Measurements from ENCODE around the gene ONECUT2.

Gene ONECUT2

DNA sequence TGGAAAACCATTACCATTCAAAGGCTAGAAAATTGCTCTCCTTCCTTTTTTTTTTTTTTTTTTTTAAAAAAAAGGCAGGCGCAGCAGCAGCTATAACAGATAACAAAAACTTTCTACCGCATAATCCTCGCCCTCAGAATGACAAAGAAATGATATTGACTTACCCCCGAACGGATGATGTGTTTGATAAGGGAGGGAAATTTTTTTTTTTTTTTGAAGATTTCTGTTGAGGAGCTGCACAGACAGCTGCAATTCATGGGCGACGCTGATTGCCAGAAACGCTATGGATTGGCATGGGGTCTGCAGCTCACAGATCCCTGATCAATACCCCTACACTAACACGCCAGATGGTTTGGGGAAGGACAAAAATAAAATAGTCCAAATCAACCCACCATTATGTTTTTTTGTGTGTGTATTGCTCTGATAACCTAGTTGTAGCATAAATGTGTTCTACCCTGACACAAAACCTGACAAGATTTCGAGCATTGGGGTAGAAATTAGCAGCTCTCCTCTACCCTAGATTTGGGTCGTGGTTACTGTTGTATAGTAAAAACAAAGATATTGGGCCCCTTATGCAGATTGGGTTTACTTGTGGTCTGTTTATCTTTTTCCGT lies 3.6 kb upstream of the ONECUT2 start:
- DNase-seq, result no peak

GRCh38 chr18:57432140-57432539 lies 3.0 kb upstream of the ONECUT2 start:
- no peak for DNase-seq

GRCh38 chr18:57432751-57433400 lies 2.3 kb upstream of the ONECUT2 start:
- no peak for DNase-seq

GRCh38 chr18:57433482-57433881 lies 1.7 kb upstream of the ONECUT2 start:
- DNase-seq, result no peak

- no peak for DNase-seq
Observed at GRCh38 chr18:57433934-57434535, 1.1 kb upstream of the ONECUT2 start.

DNA sequence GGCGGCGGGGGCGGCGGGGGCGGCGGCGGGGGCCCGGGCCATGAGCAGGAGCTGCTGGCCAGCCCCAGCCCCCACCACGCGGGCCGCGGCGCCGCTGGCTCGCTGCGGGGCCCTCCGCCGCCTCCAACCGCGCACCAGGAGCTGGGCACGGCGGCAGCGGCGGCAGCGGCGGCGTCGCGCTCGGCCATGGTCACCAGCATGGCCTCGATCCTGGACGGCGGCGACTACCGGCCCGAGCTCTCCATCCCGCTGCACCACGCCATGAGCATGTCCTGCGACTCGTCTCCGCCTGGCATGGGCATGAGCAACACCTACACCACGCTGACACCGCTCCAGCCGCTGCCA lies 644 bp downstream of the ONECUT2 start:
- no peak for DNase-seq

GRCh38 chr18:57436191-57436964 lies 1.2 kb downstream of the ONECUT2 start:
- no peak for DNase-seq

DNA sequence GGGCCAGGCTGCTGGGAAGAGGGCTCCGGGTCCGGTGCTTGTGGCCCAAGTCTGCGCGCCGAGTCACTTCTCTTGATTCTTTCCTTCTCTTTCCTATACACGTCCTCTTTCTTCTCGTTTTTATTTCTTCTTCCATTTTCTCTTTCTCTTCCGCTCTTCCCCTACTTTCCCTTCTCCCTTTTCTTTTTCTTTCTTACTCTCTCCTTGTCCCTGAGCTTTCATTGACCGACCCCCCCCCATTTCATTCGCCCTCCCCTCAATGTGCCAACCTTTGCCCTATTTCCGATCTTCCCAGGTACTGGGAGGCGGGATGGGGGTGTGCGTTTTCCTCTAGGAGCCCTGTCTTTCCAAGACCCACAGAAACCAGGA lies 1.8 kb downstream of the ONECUT2 start:
- DNase-seq, result no peak

- DNase-seq, result no peak
Observed at GRCh38 chr18:57437402-57437765, 2.2 kb downstream of the ONECUT2 start.

DNA sequence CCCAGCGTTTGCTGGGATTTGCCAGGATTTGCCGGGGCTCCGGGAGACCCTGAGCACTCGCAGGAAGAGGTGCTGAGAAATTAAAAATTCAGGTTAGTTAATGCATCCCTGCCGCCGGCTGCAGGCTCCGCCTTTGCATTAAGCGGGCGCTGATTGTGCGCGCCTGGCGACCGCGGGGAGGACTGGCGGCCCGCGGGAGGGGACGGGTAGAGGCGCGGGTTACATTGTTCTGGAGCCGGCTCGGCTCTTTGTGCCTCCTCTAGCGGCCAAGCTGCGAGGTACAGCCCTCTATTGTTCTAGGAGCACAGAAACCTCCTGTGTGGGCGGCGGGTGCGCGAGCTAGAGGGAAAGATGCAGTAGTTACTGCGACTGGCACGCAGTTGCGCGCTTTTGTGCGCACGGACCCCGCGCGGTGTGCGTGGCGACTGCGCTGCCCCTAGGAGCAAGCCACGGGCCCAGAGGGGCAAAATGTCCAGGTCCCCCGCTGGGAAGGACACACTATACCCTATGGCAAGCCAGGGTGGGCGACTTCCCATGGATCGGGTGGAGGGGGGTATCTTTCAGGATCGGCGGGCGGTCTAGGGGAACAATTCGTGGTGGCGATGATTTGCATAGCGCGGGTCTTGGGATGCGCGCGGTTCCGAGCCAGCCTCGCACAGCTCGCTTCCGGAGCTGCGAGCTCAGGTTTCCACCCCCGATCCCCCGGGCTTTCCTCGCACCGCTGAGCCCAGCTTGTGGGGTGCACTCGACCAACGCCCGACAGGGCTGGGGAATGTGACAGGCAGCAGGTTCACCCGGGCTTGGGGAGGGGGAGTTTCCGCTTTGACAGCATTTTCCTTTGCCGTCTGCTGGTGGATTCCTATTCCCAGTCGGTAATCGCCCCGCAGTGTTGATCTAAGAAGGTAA lies 2.8 kb downstream of the ONECUT2 start:
- DNase-seq, result peak; percentile 45

DNA sequence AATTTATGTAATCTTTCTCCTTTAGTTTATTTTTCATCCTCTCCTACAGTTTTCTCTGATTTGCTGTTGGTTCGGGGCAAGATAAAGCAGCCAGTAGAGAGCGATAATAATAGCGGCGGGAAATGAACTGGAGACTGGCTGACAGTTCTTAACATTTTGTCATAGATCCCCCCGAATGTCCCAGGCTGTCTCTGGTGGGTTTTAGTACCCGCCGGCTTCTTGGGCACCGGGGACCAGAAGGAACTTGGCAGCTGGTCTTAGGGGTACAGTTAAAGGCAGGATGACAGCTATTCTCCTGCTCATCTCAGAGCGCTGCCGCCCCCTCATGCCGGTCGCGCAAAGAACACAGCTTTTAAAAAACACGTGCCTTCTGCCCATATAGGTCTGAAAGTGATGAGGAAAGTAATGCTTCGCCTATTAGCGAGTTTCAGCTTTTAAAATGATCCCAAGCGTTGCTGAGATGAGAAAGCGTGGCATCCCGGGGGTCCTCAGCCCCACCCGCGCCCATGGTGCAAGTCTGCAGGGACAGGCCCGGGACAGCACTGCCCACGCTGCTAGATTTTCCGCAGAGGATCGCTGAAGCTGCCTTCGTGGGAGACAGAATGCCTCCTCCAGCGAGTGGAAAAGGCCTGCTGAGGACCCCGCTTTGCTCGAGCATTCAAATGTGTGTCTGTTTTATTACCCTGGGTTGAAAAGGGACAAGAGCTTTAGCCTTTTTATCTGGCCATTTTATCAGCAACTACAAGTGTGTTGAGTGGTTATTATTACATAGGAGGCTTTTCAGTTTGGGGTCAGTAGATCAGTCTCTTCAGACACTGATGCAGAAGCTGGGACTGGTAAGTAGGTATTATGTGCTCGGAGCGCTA lies 3.8 kb downstream of the ONECUT2 start:
- DNase-seq, result no peak

DNA sequence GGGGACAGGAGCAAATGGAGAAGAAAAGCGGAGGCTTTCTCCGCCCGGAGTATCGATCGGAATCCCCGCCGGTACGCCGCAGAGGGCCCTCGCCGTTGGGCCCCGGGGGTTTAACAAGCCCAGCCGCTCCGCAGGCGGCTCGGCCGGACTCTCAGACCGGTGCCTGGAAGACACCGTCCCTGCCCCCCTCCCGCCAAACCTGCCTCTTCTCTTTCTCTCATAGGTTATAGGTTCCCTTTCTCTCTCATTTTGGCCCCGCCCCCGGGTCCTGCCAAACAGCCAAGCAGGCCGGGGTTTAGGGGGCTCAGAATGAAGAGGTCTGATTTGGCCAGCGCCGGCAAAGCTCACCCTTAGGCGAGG lies 4.4 kb downstream of the ONECUT2 start:
- DNase-seq, result no peak

DNA sequence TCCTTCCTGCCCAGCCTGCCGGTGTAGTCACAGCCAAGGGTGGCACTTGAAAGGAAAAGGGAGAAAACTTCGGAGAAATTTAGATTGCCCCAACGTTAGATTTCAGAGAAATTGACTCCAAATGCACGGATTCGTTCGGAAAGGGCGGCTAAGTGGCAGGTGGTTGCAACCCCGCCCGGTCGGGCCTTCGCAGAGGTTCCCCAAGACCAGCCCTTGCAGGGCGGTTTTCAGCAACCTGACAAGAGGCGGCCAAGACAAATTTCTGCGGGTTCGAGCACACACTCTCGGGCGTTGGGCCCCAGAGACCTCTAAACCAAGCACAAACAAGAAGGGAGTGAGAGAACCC lies 4.8 kb downstream of the ONECUT2 start:
- no peak for DNase-seq

DNA sequence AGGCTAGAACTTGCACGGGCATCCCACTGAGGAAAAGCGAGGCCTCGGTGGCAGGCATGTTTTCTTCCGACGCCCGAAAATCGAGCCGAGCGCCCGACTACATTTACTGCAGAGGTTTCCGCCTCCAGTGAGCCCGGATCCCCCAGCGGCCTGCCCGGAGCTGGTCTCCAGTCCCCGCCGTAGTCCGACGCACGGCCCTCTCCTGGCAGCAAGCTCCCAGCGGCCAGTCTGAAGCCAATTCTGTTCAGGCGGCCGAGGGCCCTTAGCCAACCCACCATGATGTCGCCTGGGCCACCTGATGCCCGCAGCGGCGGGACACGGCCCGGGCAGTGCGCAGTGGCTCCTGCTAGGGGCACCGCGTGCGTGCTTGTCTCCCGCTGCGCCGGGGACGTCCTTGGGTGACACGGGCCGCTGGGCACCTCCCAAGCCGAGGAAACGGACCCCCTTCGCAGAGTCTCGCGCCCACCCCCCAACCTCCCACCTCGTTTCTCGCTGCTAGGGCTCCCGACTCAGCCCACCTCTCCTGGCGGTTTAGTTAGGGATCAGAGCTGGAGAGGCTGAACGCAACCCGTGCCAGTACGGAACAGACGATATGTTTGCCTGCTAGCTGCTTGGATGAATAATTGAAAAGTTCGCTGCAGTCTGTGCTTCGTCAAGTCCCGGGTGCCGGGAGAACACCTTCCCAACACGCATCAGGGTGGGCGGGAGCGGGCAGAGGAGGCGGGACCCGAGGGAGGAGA lies 5.3 kb downstream of the ONECUT2 start:
- DNase-seq, result no peak

DNA sequence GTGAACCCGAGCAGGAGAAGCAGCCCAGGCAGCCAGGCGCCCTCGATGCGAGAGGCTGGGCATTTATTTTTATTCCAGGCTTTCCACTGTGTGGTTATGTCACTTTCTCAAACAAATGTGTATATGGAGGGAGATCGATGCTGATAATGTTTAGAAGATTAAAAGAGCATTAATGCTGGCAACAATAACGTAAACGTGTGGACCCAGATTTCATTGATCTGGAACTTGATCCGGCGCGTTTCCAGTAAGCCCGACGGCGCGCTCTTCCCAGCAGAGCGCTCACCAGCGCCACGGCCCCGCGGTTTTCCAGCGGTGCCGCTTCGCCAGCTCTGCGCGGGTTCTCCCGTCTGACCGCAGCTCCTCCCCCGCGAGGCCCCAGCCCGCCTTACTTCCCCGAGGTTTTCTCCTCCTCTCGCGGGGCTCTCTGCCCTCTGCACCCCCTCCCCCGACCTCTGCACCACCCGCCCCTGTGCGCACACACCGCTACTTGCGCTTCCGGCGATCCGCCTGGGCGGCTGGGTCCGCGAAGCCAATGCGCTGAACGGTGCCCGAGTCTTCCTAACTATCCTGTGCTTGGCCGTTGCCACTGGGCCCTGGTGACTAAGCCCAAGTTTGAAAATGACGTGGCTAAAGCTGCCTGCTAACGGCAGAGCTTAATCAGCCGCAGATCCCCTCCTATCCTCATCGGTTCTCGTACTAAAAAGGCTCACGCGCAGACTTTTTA lies 6.1 kb downstream of the ONECUT2 start:
- peak; percentile 28 for DNase-seq

DNA sequence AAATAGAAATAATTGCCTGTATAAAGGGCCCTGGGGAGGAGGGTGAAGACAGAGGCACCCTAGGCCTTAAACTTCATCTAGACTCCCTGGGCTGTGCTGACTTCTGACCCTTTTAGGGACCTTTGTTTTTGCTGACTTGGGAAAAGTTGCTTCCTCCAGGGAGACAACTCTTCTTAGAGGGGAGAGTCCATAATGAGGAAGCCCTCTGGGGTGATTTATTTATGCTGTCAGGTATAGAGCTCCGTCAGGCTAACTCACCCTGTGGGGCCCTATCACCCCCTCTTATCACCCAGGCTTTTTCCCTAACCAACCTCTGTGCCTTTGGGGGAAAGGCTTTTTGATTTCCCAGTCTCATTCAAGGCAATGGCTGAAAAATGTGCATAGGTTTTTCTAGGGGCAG lies 8.1 kb downstream of the ONECUT2 start:
- DNase-seq, result no peak

GRCh38 chr18:57443702-57444101 lies 8.5 kb downstream of the ONECUT2 start:
- no peak for DNase-seq

DNA sequence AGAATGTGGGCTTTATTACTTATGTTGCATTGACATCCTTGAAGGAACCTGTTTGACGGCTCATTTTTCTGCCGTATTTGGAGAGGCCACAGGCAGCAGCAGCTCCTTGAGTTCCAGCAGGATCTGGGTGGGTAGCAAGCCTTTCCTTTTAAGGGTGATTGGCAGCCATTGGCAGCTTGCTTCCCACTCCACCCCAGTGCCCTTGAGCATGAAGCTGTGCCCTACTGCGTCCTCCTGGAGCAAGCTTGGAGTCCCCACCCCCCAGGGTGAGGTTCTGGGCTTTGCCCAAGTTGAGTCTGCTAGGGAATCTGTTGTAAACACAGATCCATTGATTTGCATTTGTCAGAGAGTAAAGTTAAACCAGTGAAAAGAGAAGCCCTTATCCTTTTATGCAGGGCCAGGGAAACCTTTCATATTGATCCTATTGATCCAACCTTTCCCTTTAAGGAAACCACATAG lies 9.2 kb downstream of the ONECUT2 start:
- no peak for DNase-seq

GRCh38 chr18:57445488-57446319 lies 10.5 kb downstream of the ONECUT2 start:
- DNase-seq, result no peak
